Inflammatory macrophage treated with lipopolysaccharide for 4 hours (primary cell): ENCODE results near the gene PTBP3.
A peak's percentile ranks its signal among the peaks of the same experiment; 100 is the strongest.
"Not testable (repeated sequence)": the region's sequence is repeated elsewhere in the genome, so short reads cannot be mapped to it uniquely, and the experiment has no call there.

Experiments used
- DNase-seq: peaks from one replicate; pipeline ENCODE4 v3.0.0-alpha.2; 2020

PTBP3 gene

GRCh38 chr9:112332977-112333638 lies at the start of gene PTBP3:
Gene PTBP3 (minus strand): TSS chr9:112333619. CDS start chr9:112297865, 35,754 bp downstream.
- peak; percentile 63 for DNase-seq

- no peak for DNase-seq
Measured at GRCh38 chr9:112382501-112383364, 49.3 kb upstream of the PTBP3 start.

GRCh38 chr9:112382066-112382465 lies 48.6 kb upstream of the PTBP3 start:
- no peak for DNase-seq

GRCh38 chr9:112380825-112381221 lies 47.4 kb upstream of the PTBP3 start:
- peak; percentile 48 for DNase-seq

- no peak for DNase-seq
Measured at GRCh38 chr9:112380102-112380824, 46.8 kb upstream of the PTBP3 start, which contains the start of gene HSDL2. Gene HSDL2 (plus strand): TSS chr9:112380108. CDS start chr9:112380164, 56 bp downstream.

GRCh38 chr9:112379177-112380101 lies 46.0 kb upstream of the PTBP3 start:
- DNase-seq, result peak; percentile 99

GRCh38 chr9:112378328-112379176 lies 45.1 kb upstream of the PTBP3 start:
- DNase-seq, result no peak

- no peak for DNase-seq
Measured at GRCh38 chr9:112377684-112378327, 44.4 kb upstream of the PTBP3 start.

- no peak for DNase-seq
Measured at GRCh38 chr9:112377087-112377486, 43.7 kb upstream of the PTBP3 start.

GRCh38 chr9:112375361-112375760 lies 41.9 kb upstream of the PTBP3 start:
- no peak for DNase-seq

- DNase-seq, result not testable (repeated sequence)
Measured at GRCh38 chr9:112374232-112374631, 40.8 kb upstream of the PTBP3 start.

GRCh38 chr9:112373666-112374065 lies 40.2 kb upstream of the PTBP3 start:
- peak; percentile 8 for DNase-seq

- DNase-seq, result no peak
Measured at GRCh38 chr9:112371060-112371459, 37.6 kb upstream of the PTBP3 start.

- DNase-seq, result no peak
Measured at GRCh38 chr9:112369817-112370216, 36.4 kb upstream of the PTBP3 start.

- no peak for DNase-seq
Measured at GRCh38 chr9:112367465-112367864, 34.0 kb upstream of the PTBP3 start.

GRCh38 chr9:112366591-112366990 lies 33.2 kb upstream of the PTBP3 start:
- DNase-seq, result no peak

- DNase-seq, result not testable (repeated sequence)
Measured at GRCh38 chr9:112365257-112365656, 31.8 kb upstream of the PTBP3 start.

GRCh38 chr9:112364761-112365160 lies 31.3 kb upstream of the PTBP3 start:
- DNase-seq, result no peak

GRCh38 chr9:112361601-112362000 lies 28.2 kb upstream of the PTBP3 start:
- peak; percentile 59 for DNase-seq

GRCh38 chr9:112360047-112360804 lies 26.8 kb upstream of the PTBP3 start:
- DNase-seq, result no peak
